Esophagus (tissue), 2 donors: ENCODE data around the gene APOM. TPM values are rescaled to one million over a fixed set of nuclear protein-coding genes. Genes with fewer than 3 reads are reported as not detected.

Experiments used
- H3K27ac ChIP-seq, 2 donors: one replicate each; pipeline ENCODE4 v1.5.1; 2013; ENCODE audit warnings: low read depth in 2 of 2, mild to moderate bottlenecking in 2 of 2, inconsistent platforms in 1 of 2, low read length in 1 of 2, moderate library complexity in 1 of 2
- H3K27me3 ChIP-seq, 2 donors: one replicate each; pipeline ENCODE4 v1.6.1; 2013; ENCODE audit warnings: low read length in 2 of 2, control low read depth in 1 of 2, mild to moderate bottlenecking in 1 of 2; ENCODE audit not compliant: insufficient read depth in 2 of 2, control insufficient read depth in 1 of 2
- H3K36me3 ChIP-seq, 2 donors: one replicate each; pipeline ENCODE4 v1.6.1; 2013; ENCODE audit warnings: low read length in 1 of 2; ENCODE audit not compliant: control insufficient read depth in 2 of 2, insufficient read depth in 2 of 2
- H3K4me1 ChIP-seq, 2 donors: one replicate each; pipeline ENCODE4 v1.6.1; 2013; ENCODE audit warnings: low read length in 1 of 2; ENCODE audit not compliant: control insufficient read depth in 2 of 2, insufficient read depth in 2 of 2
- H3K4me3 ChIP-seq, 2 donors: one replicate each; pipeline ENCODE4 v1.5.1; 2013; ENCODE audit warnings: low read length in 2 of 2, mild to moderate bottlenecking in 2 of 2, low read depth in 1 of 2, moderate library complexity in 1 of 2
- H3K9me3 ChIP-seq, 2 donors: one replicate each; pipeline ENCODE4 v1.6.1; 2013; ENCODE audit warnings: mild to moderate bottlenecking in 2 of 2, low read depth in 1 of 2, low read length in 1 of 2, moderate library complexity in 1 of 2; ENCODE audit not compliant: control insufficient read depth in 2 of 2, insufficient read depth in 1 of 2
- WGBS, 2 donors: extraction: QIAGEN DNeasy Blood & Tissue Kit; methylation state at CpG; one replicate each; pipeline ENCODE4 v1.1.7; 2013; 5-methylcytosine and 5-hydroxymethylcytosine counted together
- polyA plus RNA-seq, 2 donors: library from polyadenylated mRNA; stranded (reverse); fragments of 200-250 nt; gene quantifications; one replicate each; pipeline ENCODE4 v1.2.3, GENCODE V29; 2013
- donor health status: healthy with polysubstance abuse.
- donor health status: Bipolar disorder and iron deficiency.

Gene APOM
- polyA plus RNA-seq, 2 donors = 4.3 to 6.0 TPM

DNA sequence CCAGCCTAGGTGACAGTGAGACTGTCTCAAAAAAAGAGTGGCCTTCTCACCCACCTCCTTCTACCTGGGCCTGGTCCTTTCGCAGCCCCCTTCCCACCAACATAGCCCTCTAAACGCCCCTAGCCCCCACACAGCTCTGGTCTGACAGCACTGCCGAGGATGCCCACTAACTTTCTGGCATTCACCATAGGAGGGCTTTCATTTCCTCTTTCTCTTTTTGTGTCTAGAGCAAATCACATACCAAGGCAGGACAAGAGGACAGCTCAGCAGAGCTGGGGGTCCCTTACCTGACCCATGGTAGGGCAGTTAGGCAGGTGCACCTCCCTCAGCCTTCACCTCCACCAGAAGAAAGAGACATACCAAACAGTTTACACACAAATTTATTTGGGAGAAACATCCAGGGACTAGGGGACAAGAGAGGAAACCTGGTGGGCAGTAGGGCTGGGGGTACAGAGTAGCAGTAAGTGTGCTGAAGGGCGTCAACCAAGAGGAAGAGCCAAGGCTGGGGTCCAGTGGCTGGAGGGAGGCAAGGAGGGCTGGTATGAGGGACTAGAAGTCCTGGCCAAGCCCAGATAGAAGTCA, 20.7 kb downstream of the APOM start:
- no peaks in the 10 kb centered on the region for H3K9me3 ChIP-seq
- H3K36me3 ChIP-seq = peaks cover 0 to 9% of the 10 kb centered on the region in 2 donors
- 79 to 83% methylated on average over 4 of the region's 4 CpGs for WGBS, 2 donors
- no peaks in the 10 kb centered on the region for H3K27me3 ChIP-seq
- H3K4me1 ChIP-seq = peaks cover 0 to 3% of the 10 kb centered on the region in 2 donors
- no peak overlapping the region for H3K4me3 ChIP-seq
- no peak overlapping the region for H3K27ac ChIP-seq

DNA sequence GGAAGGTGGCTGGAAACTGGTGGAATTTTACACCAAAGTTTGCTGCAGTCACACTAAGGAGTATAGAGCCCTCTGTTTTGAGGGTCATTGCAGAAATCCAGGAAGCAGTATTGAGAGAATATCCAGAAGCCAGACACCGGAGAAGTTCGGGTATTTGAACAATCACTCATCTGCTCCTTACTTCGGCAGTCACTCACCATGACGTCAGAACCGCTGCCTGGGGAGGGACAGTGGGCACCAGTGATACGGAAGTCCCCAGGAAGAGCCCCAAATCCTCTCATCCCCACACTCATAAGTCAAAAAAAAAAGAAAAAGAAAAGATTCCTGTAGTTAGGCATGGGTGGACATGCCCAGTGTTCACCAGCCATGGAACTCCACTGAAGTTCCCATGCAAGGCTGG, 21.2 kb downstream of the APOM start:
- peaks cover 0 to 5% of the 10 kb centered on the region in 2 donors for H3K36me3 ChIP-seq
- peaks cover 0 to 3% of the 10 kb centered on the region in 2 donors for H3K4me1 ChIP-seq
- WGBS, 2 donors = 52 to 66% methylated on average over 6 of the region's 6 CpGs
- H3K4me3 ChIP-seq = no peak overlapping the region
- H3K9me3 ChIP-seq = no peaks in the 10 kb centered on the region
- H3K27me3 ChIP-seq = no peaks in the 10 kb centered on the region
- no peak overlapping the region for H3K27ac ChIP-seq

GRCh38 chr6:31677955-31678354, 22.3 kb downstream of the APOM start:
- Histone ChIP-seq H3K4me1 (peaks cover 0 to 3% of the 10 kb centered on the region in 2 donors), H3K27me3 (no peaks in the 10 kb centered on the region), H3K27ac (no peak overlapping the region), H3K4me3 (no peak overlapping the region), H3K9me3 (no peaks in the 10 kb centered on the region), H3K36me3 (no peaks in the 10 kb centered on the region)
- 70 to 79% methylated on average over 8 of the region's 8 CpGs for whole genome bisulfite sequencing, 2 donors

GRCh38 chr6:31680226-31681134, 24.8 kb downstream of the APOM start, which contains the start of gene LY6G5C:
Gene LY6G5C (minus strand): TSS chr6:31681067. CDS start chr6:31680373, 694 bp downstream.
- Histone ChIP-seq H3K36me3 (peaks cover 2 to 3% of the 10 kb centered on the region in 2 donors), H3K4me1 (peaks cover 0 to 5% of the 10 kb centered on the region in 2 donors), H3K4me3 (peak within 1 kb of the TSS; percentile 51 to 54), H3K27ac (peak within 1 kb of the TSS; percentile 63 to 80), H3K27me3 (no peaks in the 10 kb centered on the region), H3K9me3 (no peaks in the 10 kb centered on the region)
- 11% methylated on average over 17 of the region's 17 CpGs for WGBS, 2 donors

DNA sequence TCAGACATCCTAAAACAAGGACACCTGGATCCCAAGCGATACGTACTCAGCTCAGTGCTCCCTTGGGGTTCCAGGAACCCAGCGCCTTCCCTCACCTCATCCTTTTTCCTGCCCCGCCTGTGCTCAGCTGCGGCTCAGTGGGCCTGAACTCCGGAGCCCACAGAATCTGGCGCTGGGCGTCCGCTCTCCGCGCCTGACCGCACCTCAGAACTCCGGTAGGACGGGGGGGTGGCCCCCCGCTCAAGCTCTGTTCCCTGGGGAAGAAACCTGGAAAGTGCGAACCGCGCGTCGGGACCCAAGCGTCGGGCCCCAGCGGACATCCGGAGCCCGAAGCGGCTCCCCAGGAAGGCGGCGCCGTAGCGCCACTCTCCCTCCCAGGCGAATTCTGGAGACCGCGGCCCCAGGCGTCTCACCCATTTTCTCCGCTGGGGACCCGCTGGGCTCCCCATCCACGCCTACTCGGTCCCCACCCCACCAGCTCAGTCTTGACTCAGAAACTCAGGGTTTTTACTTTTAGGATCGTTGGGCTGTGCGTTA, 25.5 kb downstream of the APOM start:
- Histone ChIP-seq H3K4me1 (peaks cover 0 to 5% of the 10 kb centered on the region in 2 donors), H3K4me3 (peak overlapping the region; percentile 51 to 54), H3K9me3 (no peaks in the 10 kb centered on the region), H3K36me3 (peaks cover 3 to 5% of the 10 kb centered on the region in 2 donors), H3K27me3 (no peaks in the 10 kb centered on the region), H3K27ac (peak overlapping the region; percentile 63 to 80)
- WGBS, 2 donors = 0 to 1% methylated on average over 40 of the region's 40 CpGs

DNA sequence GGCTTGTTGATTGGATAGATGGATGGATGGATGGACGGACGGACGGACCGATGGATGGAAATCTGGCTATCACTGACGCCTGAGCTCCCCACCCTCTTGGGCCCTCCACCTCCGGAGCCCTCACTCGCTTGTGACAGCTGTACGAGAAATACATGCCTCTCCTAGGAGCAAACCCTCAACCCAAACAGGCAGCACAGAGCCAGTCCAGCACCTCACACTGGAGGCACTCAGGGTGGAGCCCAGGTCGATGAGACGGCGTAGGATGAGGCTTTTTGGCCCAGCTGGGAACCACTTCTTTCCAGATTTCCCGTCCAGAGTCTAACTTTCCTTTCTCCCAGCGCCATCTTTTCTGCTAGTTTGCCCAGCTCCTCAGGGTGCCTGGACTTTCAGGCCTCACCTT, 27.9 kb downstream of the APOM start:
- H3K4me3 ChIP-seq = no peak overlapping the region
- 62 to 63% methylated on average over 13 of the region's 13 CpGs for WGBS, 2 donors

DNA sequence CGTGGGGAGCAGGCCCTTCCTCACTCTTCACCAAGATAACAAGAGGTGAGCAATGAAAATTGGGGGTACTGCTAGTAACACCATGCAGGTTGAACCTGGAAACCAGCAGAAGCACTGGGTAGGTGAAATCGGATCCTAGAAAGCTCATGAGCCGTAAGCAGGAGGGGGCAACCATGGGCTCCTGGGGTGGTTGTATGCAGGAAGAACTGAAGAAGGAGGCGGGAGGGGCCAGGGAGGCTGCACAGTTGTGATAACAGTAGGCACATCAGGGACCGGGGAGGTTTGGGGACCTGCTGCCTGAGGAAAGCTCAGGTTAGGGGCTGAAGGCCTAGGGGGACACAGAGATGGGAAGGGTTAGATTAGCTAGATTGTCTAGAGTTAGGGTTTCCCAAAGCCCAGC, 30.8 kb downstream of the APOM start:
- H3K36me3 ChIP-seq = peaks cover 30 to 51% of the 10 kb centered on the region in 2 donors
- no peaks in the 10 kb centered on the region for H3K27me3 ChIP-seq
- no peak overlapping the region for H3K4me3 ChIP-seq
- peaks cover 0 to 3% of the 10 kb centered on the region in 2 donors for H3K4me1 ChIP-seq
- no peaks in the 10 kb centered on the region for H3K9me3 ChIP-seq
- WGBS, 2 donors = 84 to 87% methylated on average over 5 of the region's 5 CpGs
- no peak overlapping the region for H3K27ac ChIP-seq

More for the DNA sequence above, 27.9 kb downstream of the APOM start:
- H3K36me3 ChIP-seq = peaks cover 19 to 27% of the 10 kb centered on the region in 2 donors
- no peaks in the 10 kb centered on the region for H3K27me3 ChIP-seq
- peaks cover 0 to 5% of the 10 kb centered on the region in 2 donors for H3K4me1 ChIP-seq
- H3K9me3 ChIP-seq = no peaks in the 10 kb centered on the region
- H3K27ac ChIP-seq = no peak overlapping the region

DNA sequence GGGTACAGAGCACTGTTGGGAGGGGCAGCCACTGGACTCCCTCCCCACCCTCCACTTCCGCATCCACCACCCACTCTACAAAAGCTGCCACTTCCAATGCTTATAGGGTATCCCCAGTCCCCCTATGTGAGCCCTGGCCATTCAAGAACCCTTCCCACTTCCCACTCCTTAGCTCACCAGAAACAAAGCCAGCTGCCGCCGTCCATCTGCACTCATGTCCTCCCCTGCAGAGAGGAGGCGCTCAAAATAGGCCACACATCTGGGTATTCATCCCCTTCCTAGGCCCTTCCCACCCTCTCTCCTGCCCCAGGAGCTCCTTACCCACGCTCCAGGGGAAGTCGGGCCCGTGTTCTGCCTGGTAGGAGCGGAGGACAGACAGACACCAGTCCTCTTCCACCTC, 31.6 kb downstream of the APOM start:
- Histone ChIP-seq H3K4me1 (peaks cover 0 to 3% of the 10 kb centered on the region in 2 donors), H3K4me3 (no peak overlapping the region), H3K9me3 (no peaks in the 10 kb centered on the region), H3K27me3 (no peaks in the 10 kb centered on the region), H3K36me3 (peaks cover 30 to 54% of the 10 kb centered on the region in 2 donors), H3K27ac (no peak overlapping the region)
- WGBS, 2 donors = 86 to 87% methylated on average over 8 of the region's 8 CpGs

GRCh38 chr6:31687860-31688693, 32.4 kb downstream of the APOM start:
- 81 to 83% methylated on average over 14 of the region's 14 CpGs for WGBS, 2 donors
- H3K27ac ChIP-seq = no peak overlapping the region
- H3K36me3 ChIP-seq = peaks cover 32 to 59% of the 10 kb centered on the region in 2 donors
- peaks cover 0 to 2% of the 10 kb centered on the region in 2 donors for H3K4me1 ChIP-seq
- H3K9me3 ChIP-seq = no peaks in the 10 kb centered on the region
- no peak overlapping the region for H3K4me3 ChIP-seq
- H3K27me3 ChIP-seq = no peaks in the 10 kb centered on the region
